Vagina (tissue), 2 donors: Measurements from ENCODE around the gene ERVK3-1. TPM values are rescaled to one million over a fixed set of nuclear protein-coding genes. Genes with fewer than 3 reads are reported as not detected.

Experiments
- DNase-seq, 2 donors: peaks; one replicate each; pipeline ENCODE4 v3.0.0-alpha.2; 2017; ENCODE audit errors: extremely low spot score in 2 of 2
- H3K27ac ChIP-seq: fragments of 200-600 bp; sonication (generic); one replicate; pipeline ENCODE4 v1.5.1; 2019
- H3K27me3 ChIP-seq: fragments of 200-600 bp; sonication (generic); one replicate; pipeline ENCODE4 v1.5.1; 2019
- H3K36me3 ChIP-seq, 2 donors: fragments of 200-600 bp; sonication (generic); one replicate each; pipeline ENCODE4 v1.5.1; 2017 to 2019
- H3K4me1 ChIP-seq: fragments of 200-600 bp; sonication (generic); one replicate; pipeline ENCODE4 v1.5.1; 2019
- H3K4me3 ChIP-seq, 2 donors: fragments of 200-600 bp; sonication (generic); 1 replicate in 1 of 2; 2 replicates in 1 of 2; pipeline ENCODE4 v1.5.1; 2016 to 2019
- H3K9me3 ChIP-seq: fragments of 200-600 bp; sonication (generic); one replicate; pipeline ENCODE4 v1.5.1; 2019
- POLR2A ChIP-seq, 2 donors: fragments of 450-650 bp; IDR thresholded peaks; one replicate each; pipeline ENCODE4 v1.6.1; 2017; ENCODE audit warnings: antibody characterized with exemption in 2 of 2, mild to moderate bottlenecking in 2 of 2, moderate library complexity in 2 of 2
- POLR2AphosphoS5 ChIP-seq, 2 donors: sonication (generic); formaldehyde crosslinking; IDR thresholded peaks; one replicate each; pipeline ENCODE4 v1.9.0; 2017; ENCODE audit warnings: antibody characterized with exemption in 2 of 2, mild to moderate bottlenecking in 2 of 2, low read depth in 1 of 2; ENCODE audit not compliant: insufficient read depth in 1 of 2
- intact Hi-C: fragments of 100-400 bp; cut with DNase I; formaldehyde crosslinking; loops from one replicate; pipeline ENCODE4 v1.15.1; 2023
- total RNA-seq: library from RNA; depleted of rRNA; stranded (reverse); fragments of >200 nt; gene quantifications from one replicate; pipeline ENCODE4 v1.2.3, GENCODE V29; 2016
- TF ChIP-seq, protein P1 (sequence below), 3 experiments: fragments of 450-650 bp in 2 of 3; fragments of 200-600 bp in 1 of 3; sonication (generic) in 1 of 3; IDR thresholded peaks; one replicate each; pipeline ENCODE4 v1.5.1; 2017 to 2019; ENCODE audit warnings: antibody characterized with exemption in 3 of 3, mild to moderate bottlenecking in 2 of 3, moderate library complexity in 2 of 3

The ERVK3-1 gene
- total RNA-seq, 1 donor from 2014 or later: 45.9 TPM

- peaks cover 24% of the 10 kb centered on the region for H3K4me1 ChIP-seq
- H3K9me3 ChIP-seq: no peaks in the 10 kb centered on the region
- no peak for TF ChIP-seq POLR2A (IDR thresholded peaks at IDR 0.05)
- TF ChIP-seq POLR2AphosphoS5 (IDR thresholded peaks at IDR 0.05; ENCODE audit: insufficient read depth in 1 of 2, low read depth in 1 of 2): no peak
- peaks cover 0 to 45% of the 10 kb centered on the region in 2 donors for H3K36me3 ChIP-seq
- no peak for DNase-seq
- H3K4me3 ChIP-seq: no peak overlapping the region
- no peak overlapping the region for H3K27ac ChIP-seq
- intact Hi-C loops: no loop called here
- H3K27me3 ChIP-seq: no peaks in the 10 kb centered on the region
These were observed 21.0 kb upstream of the ERVK3-1 start for GRCh38 chr19:58284199-58284598.

GRCh38 chr19:58291943-58292342, 13.2 kb upstream of the ERVK3-1 start:
- Histone ChIP-seq H3K27me3 (no peaks in the 10 kb centered on the region), H3K4me3 (no peak overlapping the region), H3K4me1 (no peaks in the 10 kb centered on the region), H3K36me3 (peaks cover 6 to 94% of the 10 kb centered on the region in 2 donors), H3K27ac (no peak overlapping the region), H3K9me3 (peaks cover 10% of the 10 kb centered on the region)
- TF ChIP-seq POLR2A (IDR thresholded peaks at IDR 0.05) (no peak), POLR2AphosphoS5 (IDR thresholded peaks at IDR 0.05; ENCODE audit: insufficient read depth in 1 of 2, low read depth in 1 of 2) (no peak)
- TF ChIP-seq, protein P1, sequence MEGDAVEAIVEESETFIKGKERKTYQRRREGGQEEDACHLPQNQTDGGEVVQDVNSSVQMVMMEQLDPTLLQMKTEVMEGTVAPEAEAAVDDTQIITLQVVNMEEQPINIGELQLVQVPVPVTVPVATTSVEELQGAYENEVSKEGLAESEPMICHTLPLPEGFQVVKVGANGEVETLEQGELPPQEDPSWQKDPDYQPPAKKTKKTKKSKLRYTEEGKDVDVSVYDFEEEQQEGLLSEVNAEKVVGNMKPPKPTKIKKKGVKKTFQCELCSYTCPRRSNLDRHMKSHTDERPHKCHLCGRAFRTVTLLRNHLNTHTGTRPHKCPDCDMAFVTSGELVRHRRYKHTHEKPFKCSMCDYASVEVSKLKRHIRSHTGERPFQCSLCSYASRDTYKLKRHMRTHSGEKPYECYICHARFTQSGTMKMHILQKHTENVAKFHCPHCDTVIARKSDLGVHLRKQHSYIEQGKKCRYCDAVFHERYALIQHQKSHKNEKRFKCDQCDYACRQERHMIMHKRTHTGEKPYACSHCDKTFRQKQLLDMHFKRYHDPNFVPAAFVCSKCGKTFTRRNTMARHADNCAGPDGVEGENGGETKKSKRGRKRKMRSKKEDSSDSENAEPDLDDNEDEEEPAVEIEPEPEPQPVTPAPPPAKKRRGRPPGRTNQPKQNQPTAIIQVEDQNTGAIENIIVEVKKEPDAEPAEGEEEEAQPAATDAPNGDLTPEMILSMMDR (IDR thresholded peaks at IDR 0.05): no peak
- no peak for DNase-seq
- intact Hi-C loops: no loop called here

GRCh38 chr19:58294743-58295374, 10.3 kb upstream of the ERVK3-1 start:
- H3K27ac ChIP-seq: no peak overlapping the region
- no peaks in the 10 kb centered on the region for H3K4me1 ChIP-seq
- no peak for TF ChIP-seq POLR2A (IDR thresholded peaks at IDR 0.05)
- TF ChIP-seq, protein P1 (IDR thresholded peaks at IDR 0.05): no peak
- TF ChIP-seq POLR2AphosphoS5 (IDR thresholded peaks at IDR 0.05; ENCODE audit: insufficient read depth in 1 of 2, low read depth in 1 of 2): no peak
- DNase-seq: no peak
- peaks cover 6 to 74% of the 10 kb centered on the region in 2 donors for H3K36me3 ChIP-seq
- peaks cover 10% of the 10 kb centered on the region for H3K9me3 ChIP-seq
- intact Hi-C loops: no loop called here
- H3K27me3 ChIP-seq: no peaks in the 10 kb centered on the region
- H3K4me3 ChIP-seq: no peak overlapping the region

DNA sequence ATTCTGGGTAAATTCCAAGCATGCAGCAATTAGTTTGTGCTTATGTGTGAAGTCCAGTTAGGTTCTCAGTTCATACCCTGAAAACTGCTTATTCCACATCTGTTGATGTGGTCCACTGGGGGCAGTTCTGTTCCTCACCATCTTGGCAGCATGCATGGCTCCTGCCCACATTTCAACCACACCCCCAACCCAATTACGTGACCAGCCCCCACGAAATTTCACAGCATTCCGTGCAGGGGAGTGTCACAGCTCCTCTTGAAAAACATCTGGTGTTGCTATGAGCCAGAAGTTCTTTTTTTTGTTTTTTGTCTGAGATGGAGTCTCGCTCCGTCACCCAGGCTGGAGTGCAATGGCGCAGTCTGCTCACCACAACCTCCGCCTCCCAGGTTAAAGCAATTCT, 9.1 kb upstream of the ERVK3-1 start:
- peaks cover 10% of the 10 kb centered on the region for H3K9me3 ChIP-seq
- H3K27me3 ChIP-seq: no peaks in the 10 kb centered on the region
- H3K36me3 ChIP-seq: peaks cover 6 to 78% of the 10 kb centered on the region in 2 donors
- no peak for DNase-seq
- H3K4me1 ChIP-seq: no peaks in the 10 kb centered on the region
- intact Hi-C loops: no loop called here
- H3K4me3 ChIP-seq: no peak overlapping the region
- no peak overlapping the region for H3K27ac ChIP-seq
- TF ChIP-seq POLR2A (IDR thresholded peaks at IDR 0.05): no peak
- TF ChIP-seq, protein P1 (IDR thresholded peaks at IDR 0.05): no peak
- TF ChIP-seq POLR2AphosphoS5 (IDR thresholded peaks at IDR 0.05; ENCODE audit: insufficient read depth in 1 of 2, low read depth in 1 of 2): no peak

DNA sequence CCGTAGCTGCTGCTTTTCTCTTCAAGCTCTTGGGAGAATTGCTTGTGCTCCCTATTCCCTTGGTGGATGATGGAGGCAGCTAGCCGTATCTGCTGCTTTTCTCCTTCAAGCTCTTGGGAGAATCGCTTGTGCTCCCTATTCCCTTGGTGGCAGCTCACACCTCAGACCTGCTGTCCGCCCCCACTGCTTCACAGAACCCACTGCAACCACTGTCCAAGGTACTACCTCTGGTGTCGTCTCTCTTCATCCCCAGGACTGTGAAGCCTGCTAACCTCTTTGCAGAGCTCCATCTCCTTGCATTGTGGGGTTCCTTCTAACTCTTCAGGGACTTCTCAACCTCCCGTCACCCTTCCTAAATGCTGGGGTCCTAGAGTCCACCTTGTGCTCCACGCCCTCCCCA, 4.6 kb upstream of the ERVK3-1 start:
- no peaks in the 10 kb centered on the region for H3K27me3 ChIP-seq
- TF ChIP-seq POLR2A (IDR thresholded peaks at IDR 0.05) (no peak), POLR2AphosphoS5 (IDR thresholded peaks at IDR 0.05; ENCODE audit: insufficient read depth in 1 of 2, low read depth in 1 of 2) (no peak)
- TF ChIP-seq, protein P1 (IDR thresholded peaks at IDR 0.05): no peak
- H3K36me3 ChIP-seq: peaks cover 0 to 33% of the 10 kb centered on the region in 2 donors
- H3K9me3 ChIP-seq: peaks cover 4% of the 10 kb centered on the region
- no peak overlapping the region for H3K27ac ChIP-seq
- peaks cover under 1% of the 10 kb centered on the region for H3K4me1 ChIP-seq
- no peak for DNase-seq
- intact Hi-C loops: no loop called here
- no peak overlapping the region for H3K4me3 ChIP-seq
